Thyroid gland (tissue), 4 donors: ENCODE data around the gene COQ6.

Source experiments
- POLR2A ChIP-seq, 2 donors: fragments of 450-650 bp; IDR thresholded peaks; one replicate each; pipeline ENCODE4 v1.6.1; 2017; ENCODE audit warnings: antibody characterized with exemption in 2 of 2, mild to moderate bottlenecking in 2 of 2, moderate library complexity in 1 of 2
- TF ChIP-seq, protein P1 (sequence below), 6 experiments: fragments of 200-600 bp in 3 of 6; fragments of 450-650 bp in 3 of 6; sonication (generic) in 3 of 6; IDR thresholded peaks; one replicate each; pipeline ENCODE4 v1.5.1; 2016 to 2019; ENCODE audit warnings: antibody characterized with exemption in 6 of 6, mild to moderate bottlenecking in 2 of 6, inconsistent platforms in 1 of 6, moderate library complexity in 1 of 6

DNA sequence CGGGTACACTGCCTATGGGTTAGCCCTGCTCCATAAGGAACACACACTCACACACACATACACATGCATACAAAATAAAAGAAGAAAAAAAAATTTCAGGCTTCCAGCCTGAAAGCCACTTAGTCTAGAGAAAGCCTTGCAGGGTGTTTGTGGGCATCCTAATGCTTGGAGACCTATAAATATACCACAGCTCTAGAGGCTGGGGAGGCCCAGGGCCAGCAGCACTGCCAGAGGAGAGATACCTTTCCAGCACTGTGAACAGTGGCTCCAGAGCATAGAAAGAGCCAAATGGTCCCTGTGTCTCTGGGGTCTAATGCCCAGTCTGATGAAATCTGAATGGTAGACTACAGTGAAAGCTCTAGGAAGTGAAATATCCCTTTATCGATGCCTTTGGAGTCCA lies 13.1 kb upstream of the COQ6 start:
- TF ChIP-seq POLR2A (IDR thresholded peaks at IDR 0.05), result no peak
- TF ChIP-seq, protein P1, sequence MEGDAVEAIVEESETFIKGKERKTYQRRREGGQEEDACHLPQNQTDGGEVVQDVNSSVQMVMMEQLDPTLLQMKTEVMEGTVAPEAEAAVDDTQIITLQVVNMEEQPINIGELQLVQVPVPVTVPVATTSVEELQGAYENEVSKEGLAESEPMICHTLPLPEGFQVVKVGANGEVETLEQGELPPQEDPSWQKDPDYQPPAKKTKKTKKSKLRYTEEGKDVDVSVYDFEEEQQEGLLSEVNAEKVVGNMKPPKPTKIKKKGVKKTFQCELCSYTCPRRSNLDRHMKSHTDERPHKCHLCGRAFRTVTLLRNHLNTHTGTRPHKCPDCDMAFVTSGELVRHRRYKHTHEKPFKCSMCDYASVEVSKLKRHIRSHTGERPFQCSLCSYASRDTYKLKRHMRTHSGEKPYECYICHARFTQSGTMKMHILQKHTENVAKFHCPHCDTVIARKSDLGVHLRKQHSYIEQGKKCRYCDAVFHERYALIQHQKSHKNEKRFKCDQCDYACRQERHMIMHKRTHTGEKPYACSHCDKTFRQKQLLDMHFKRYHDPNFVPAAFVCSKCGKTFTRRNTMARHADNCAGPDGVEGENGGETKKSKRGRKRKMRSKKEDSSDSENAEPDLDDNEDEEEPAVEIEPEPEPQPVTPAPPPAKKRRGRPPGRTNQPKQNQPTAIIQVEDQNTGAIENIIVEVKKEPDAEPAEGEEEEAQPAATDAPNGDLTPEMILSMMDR (IDR thresholded peaks at IDR 0.05), result no peak
